Epithelial cell of esophagus (primary cell): ENCODE measurements around the gene CKS1B.

Experiments used
- DNase-seq: peaks from one replicate; pipeline ENCODE4 v3.0.0; 2010; ENCODE audit warnings: low read depth
- H3K4me3 ChIP-seq: 2 replicates; pipeline ENCODE4 v1.5.1; 2011; ENCODE audit warnings: mild to moderate bottlenecking, low read length, control low read depth
- TF ChIP-seq, protein P1 (sequence below): IDR thresholded peaks from 2 replicates; pipeline ENCODE4 v1.5.1; 2011; ENCODE audit warnings: low read depth, mild to moderate bottlenecking, low read length, control low read depth, inconsistent platforms; ENCODE audit not compliant: insufficient read depth; ENCODE audit errors: missing control alignments

The CKS1B gene

DNA sequence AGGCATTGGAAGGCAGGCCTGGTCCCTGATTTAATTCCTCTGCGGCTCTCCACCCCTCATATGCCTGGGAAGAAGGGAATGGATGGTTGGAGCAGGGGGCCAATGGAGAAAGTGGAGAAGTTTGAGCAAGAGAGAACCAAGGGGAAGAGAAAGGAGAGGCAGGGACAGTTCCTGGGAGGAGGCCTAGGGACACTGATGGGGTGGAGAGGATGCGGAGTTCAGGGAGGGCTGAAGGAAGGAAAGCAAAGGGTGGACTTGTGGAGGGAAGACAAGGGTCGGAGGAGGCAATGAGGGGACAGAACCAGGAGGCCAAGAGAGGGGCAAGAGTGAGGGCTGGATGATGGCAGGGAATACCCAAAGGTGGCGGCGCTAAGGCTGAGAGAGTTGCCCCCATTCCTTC is 35.3 kb downstream of the CKS1B start:
- TF ChIP-seq, protein P1, sequence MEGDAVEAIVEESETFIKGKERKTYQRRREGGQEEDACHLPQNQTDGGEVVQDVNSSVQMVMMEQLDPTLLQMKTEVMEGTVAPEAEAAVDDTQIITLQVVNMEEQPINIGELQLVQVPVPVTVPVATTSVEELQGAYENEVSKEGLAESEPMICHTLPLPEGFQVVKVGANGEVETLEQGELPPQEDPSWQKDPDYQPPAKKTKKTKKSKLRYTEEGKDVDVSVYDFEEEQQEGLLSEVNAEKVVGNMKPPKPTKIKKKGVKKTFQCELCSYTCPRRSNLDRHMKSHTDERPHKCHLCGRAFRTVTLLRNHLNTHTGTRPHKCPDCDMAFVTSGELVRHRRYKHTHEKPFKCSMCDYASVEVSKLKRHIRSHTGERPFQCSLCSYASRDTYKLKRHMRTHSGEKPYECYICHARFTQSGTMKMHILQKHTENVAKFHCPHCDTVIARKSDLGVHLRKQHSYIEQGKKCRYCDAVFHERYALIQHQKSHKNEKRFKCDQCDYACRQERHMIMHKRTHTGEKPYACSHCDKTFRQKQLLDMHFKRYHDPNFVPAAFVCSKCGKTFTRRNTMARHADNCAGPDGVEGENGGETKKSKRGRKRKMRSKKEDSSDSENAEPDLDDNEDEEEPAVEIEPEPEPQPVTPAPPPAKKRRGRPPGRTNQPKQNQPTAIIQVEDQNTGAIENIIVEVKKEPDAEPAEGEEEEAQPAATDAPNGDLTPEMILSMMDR = no peak
- H3K4me3 ChIP-seq = peak overlapping the region; percentile 64

DNA sequence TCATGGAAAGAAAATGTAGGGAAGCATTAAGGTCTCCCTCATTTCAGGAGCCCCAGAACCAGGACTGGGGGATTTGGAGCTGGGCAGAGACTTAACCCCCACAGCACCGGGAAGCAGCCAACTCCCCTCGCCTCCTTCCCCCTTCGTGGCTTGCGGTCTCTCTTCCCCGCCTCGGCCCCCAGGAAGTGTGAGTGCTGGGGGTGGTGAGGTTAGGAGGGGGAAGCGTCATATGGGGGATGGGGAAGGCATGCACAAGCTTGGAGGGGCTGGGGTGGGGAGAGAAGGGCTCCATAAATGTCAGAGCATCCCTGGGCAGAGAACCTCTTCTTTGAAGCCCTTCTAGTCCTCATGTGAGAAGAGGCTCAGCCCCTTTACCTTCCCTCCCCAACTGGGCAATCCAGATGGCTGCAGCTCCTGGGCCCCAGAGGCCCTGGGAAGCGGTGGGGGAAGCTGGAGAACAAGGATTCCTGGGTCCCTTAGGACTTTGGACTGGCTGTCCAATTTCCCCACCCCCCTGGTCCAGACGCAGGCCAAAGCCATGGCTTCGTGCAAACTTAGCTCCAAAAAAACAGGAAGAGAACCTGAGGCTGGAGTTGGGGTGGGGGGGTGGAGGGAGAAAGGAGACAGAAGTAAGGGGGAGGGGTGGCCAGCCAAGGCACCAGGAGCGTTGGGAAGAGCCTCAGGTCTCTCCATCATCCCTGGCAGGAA is 35.9 kb downstream of the CKS1B start:
- TF ChIP-seq, protein P1 = no peak
- no peak for DNase-seq
- H3K4me3 ChIP-seq = peak overlapping the region; percentile 64

More for the DNA sequence above, 35.3 kb downstream of the CKS1B start:
- DNase-seq = no peak

DNA sequence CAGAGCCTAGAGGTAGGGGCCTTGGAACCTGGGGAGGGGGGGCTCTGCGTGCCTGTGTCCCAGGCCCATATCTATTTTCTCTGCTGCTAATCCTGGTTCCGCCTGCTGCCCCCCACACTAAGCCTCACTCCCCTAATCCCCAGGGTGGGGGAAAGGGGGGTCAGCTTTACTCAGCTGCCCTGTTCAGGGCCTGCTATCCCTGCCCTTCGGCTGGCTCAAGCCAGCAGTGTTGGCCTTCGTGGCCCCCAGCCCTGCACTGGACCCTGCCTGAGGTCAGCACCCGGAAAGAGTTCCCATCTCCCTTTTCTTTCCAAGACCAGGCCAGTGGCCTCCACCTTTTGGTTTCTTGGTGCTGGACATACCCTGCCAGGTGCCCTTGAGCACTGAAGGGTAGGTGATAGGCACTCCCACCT is 36.5 kb downstream of the CKS1B start:
- TF ChIP-seq, protein P1 = no peak
- DNase-seq = no peak
- peak overlapping the region; percentile 21 for H3K4me3 ChIP-seq

DNA sequence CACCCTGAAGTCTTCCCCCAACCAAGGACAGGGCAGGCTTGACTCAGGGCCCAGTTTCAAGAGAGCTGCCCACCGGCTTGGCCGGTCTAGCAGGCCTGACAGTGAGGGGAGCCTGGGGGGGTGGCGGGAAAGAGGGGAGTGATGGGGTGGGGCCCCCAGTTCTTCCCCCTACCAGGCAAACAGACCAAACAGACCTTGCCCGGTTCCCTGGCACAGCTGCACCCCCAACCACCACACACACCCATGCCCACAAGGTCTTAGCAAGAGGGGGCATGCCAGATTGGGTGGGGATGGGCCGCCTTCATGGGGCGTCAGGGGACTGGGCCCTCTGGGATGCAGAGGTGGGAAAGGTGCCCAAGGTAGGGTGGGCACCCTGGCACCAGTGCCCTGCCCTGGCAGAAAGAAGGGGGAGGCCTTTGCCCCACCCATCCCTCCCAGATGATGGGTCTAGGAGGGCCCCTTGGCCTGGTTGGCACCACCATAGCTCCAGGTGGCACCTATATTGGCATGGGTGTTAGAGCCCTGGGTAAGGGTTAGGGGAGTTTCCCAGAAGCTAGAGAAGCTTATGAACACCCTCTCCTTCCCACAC is 37.0 kb downstream of the CKS1B start:
- TF ChIP-seq, protein P1 = no peak
- peak overlapping the region; percentile 21 for H3K4me3 ChIP-seq
- DNase-seq = peak; percentile 35

DNA sequence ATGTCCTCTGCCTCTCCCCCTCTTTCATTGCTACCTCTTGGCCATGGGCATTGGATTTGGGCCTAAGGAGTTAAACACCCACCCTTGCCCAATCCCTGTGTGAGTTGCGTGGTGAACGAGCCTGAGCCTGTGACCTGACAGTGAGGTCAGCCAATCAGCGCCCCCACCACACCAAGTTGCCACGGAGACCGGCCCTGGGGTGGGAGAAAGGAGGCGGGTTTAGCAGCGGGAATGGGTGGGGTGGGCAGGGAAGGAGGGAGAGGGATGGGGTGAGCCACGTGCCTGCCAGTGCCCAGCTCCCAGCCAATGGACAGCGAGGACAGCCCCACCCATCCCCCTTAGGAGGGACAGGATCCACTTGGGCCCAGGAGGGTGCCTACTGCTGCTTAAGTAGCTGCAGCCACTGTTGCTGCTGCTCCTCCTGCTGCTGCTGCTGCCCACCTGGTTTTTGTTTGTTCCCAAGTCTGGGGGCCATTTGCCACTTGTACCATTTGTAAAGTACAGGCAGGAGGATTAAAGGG is 37.6 kb downstream of the CKS1B start:
- peak overlapping the region; percentile 21 for H3K4me3 ChIP-seq
- peak; percentile 78 for DNase-seq
- TF ChIP-seq, protein P1 = no peak

DNA sequence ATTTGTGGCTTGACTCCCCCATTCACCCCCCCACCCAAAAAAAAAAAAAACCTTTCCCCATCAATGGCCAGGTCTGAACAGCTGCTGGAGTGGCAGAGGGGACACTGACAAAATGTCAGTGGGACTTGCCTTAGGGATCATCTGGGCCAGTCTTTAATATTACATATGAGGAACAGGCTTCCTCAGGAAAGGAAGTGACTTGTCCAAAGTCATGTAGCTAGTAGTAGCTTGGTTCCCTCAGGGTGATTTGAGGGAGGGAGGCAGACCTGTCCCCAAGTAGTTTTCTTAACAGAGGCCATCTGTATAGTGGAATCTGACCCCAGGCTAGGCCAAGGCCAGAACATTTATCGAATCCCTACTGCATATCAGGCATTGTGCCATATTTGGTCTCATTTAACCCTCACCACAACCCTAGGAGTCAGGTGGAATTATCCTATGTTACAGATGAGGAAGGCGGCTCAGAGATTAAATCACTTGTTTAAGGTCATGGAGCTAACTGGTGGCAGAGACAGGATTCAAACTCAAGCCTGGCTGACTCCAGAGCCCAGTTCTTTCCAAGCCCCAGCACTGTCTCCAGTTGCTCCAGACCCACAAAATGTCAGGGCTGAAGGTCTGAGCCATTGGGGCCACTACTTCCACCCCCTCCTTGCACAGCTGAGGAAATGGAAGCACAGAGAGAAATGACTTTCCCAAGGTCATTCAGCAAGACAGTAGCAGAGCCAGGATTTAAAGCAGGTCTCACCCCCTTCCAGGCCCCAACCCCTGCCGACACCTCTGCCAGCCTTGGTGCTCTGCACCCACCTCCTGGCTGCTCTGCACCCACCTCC is 38.5 kb downstream of the CKS1B start:
- DNase-seq = no peak
- no peak overlapping the region for H3K4me3 ChIP-seq
- TF ChIP-seq, protein P1 = no peak
